A204.1 (cell line): ENCODE results near the gene SLC38A4.
A peak's percentile ranks its signal among the peaks of the same experiment; 100 is the strongest.
"Not testable (repeated sequence)": the region's sequence is repeated elsewhere in the genome, so short reads cannot be mapped to it uniquely, and the experiment has no call there.

ENCODE experiments used
- FAIRE-seq: peaks from 2 replicates; lab custom pipeline; 2012; peaks lifted over from hg19 to GRCh38; lab: Jason Lieb, UNC

SLC38A4 gene

GRCh38 chr12:46775796-46776195 lies 50.0 kb downstream of the SLC38A4 start:
- no peak for FAIRE-seq

DNA sequence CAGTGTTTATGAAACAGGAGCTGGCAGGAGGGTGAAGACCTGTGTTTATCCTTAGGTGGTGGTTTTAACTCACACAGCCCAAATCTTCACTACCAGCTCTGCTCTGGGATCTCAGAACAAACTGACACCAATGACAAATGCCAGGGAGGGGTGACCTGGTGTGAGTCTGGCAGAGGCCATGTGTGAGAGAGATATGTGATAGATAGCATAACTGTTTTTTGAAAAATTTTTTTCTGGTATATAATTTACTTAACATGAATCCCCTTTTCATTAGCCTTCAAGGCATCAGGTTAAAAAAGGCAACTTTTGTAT lies 51.5 kb downstream of the SLC38A4 start:
- no peak for FAIRE-seq

GRCh38 chr12:46773586-46774321 lies 52.0 kb downstream of the SLC38A4 start:
- no peak for FAIRE-seq

GRCh38 chr12:46771268-46771827 lies 54.4 kb downstream of the SLC38A4 start:
- no peak for FAIRE-seq

- FAIRE-seq = peak; percentile 98
Observed at GRCh38 chr12:46770501-46771183, 55.2 kb downstream of the SLC38A4 start.

- FAIRE-seq = no peak
Observed at GRCh38 chr12:46764005-46764404, 61.8 kb downstream of the SLC38A4 start.

- FAIRE-seq = no peak
Observed at GRCh38 chr12:46763230-46763629, 62.6 kb downstream of the SLC38A4 start.

DNA sequence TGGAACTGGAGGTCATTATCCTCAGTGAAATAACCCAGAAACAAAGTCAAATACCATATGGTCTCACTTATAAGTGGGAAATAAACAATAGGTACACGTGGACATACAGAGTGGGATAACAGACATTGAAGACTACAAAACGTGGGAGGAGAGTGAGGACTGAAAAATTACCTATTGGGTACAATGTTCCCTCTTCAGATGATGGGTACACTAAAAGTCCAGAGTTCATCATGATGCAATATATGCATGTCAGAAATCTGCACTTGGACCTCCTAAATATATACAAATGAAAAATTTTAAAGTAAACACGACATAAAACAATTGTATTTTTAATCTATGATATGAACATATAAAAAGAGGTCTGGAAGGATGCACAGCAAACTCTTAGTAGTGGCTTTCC lies 71.2 kb downstream of the SLC38A4 start:
- no peak for FAIRE-seq

DNA sequence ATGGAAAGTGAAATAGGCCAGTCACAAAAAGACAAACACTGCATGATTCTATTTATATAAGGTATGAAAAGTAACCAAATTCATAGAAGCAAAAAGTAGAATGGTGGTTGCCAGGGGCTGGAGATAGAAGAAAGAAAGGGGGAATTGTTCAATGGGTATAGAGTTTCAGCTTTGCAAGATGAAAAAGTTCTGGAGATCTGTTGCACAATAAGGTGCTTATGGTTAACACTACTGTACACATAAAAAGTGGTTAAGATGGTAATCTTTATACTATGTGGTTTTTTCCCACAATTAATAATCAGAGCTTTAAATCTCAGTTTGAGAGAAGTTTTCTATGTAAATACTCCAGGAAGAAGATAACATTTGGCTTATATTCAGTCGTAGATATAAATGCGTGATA lies 73.4 kb downstream of the SLC38A4 start:
- FAIRE-seq = no peak

DNA sequence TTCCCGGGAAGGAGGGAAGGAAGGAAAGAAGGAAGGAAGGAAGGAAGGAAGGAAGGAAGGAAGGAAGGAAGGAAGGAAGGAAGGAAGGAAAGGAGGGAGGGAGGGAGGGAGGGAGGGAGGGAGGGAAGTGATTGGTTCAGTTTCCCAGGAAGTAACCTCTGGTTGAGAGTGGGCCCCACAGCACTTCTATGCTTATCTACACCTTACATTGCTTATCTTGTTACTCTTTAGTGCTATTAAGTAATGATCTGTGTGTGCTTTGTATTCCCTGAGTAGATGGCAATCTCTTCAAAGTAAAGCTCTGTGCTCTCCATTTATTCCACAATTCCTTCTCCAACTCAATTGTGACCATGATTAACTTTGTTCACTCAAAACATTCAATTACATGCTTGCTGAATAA lies 74.6 kb downstream of the SLC38A4 start:
- no peak for FAIRE-seq

GRCh38 chr12:46749322-46749721 lies 76.5 kb downstream of the SLC38A4 start:
- no peak for FAIRE-seq

GRCh38 chr12:46744283-46744682 lies 81.5 kb downstream of the SLC38A4 start:
- FAIRE-seq = no peak

- peak; percentile 16 for FAIRE-seq
Observed at GRCh38 chr12:46743456-46743855, 82.3 kb downstream of the SLC38A4 start.

GRCh38 chr12:46742271-46742670 lies 83.5 kb downstream of the SLC38A4 start:
- not testable (repeated sequence) for FAIRE-seq

DNA sequence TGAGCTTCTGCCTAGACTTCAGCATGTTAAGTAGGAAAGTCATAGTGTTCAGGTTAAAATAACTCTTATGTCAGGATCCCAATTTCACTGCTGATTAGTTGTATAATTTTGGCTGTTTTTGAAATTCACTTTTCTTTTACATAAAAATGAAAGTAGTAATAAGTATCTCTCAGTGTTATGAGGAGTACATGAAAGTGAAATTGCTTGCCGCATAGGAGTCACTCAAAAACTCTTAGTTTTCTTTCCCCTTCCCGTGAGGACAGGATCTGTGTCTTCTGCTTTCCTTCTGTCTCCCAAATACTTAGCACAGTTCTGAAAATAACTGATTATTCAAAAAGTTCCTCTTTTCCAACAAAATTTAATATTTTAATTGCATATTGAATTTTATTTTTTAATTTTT lies 100.5 kb downstream of the SLC38A4 start:
- FAIRE-seq = no peak

DNA sequence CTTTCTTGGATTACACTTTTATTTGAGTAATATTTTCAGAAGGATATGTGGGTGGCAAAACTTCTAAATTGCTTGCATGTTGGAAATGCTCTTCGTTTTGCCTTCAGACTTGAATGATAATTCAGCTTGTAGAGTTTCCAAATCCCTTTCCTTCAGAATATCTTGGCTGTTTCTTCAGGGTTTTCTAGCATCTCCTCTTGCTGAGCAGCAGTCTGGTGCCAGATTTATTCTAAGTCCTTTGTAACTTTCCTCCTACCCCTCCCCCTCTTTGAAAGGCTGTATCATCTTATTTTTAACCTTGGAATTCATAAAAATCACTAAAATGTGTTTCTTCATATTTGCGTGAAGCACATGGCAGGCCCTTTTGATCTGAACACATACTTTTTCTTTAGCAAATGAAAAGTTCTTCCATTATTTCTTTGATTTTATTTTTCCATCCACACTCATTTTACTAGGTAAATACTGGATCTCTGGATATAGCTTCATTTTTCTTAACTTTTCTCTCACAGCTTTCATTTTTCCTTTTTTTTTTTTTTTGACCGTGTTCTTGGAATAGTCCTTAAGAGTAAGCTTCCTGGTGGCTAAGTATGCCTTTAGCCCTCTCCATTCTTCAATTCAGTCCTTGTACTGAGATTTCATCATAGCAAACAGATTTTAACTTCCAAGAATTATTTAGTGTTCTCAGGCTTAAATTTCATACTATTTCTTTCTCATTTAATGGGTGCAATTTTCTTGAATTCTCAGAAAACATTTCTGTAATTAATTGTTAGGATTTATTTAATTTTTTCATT lies 102.0 kb downstream of the SLC38A4 start:
- FAIRE-seq = no peak

DNA sequence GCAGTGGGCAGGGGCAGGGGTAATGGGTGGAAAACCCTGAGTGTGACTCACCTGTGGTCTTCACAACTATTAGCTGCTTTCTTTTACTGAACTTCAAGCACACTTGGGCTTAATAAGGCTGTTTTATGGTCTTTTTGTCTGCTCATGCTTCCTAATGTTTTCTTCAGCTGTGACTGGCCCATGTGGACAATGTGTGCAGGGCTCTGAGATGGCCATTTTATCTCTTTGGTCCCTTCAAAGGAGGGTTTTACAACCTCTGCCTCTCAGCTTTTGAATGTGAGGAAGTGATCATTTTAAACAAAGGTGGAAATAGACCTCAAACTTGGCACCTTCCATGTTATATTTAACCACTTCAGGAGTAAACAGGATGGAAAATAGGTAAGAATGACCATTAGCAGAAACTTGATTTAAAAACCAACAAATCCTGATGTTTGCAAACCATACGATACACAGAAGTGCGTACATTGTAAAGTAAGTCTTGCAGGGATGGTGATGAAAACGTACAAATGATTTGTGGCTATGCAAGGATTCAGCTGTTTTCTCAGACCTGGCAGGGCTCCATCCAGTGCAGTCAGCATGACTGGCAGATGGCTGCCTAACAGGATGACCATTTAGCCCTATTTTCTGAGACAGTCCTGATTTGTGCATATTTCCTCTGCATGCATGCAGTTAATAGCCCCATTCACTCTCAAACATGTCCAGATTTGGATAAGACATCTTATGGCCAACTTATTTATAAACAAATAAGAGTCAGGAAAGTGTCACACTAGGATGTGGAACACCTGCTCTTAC lies 103.2 kb downstream of the SLC38A4 start:
- no peak for FAIRE-seq

DNA sequence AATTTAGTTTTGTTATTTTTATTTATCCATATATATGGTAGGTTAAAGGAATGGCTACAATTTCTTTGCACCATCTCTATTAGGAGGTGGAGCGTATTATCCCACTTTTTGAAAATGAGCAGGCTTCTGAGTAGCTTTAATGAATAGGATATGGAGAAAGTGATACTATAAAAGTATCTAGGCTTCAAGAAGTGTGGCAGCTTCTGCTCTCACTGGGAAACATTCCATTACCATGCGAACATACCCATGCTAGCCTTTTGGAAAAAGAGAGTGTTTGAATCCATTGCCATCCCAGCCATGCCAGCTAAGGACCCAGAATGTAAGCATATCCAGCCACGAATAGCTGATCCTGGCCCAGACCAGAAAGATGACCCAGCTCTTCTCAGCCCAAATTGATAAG lies 107.3 kb downstream of the SLC38A4 start:
- FAIRE-seq = no peak

GRCh38 chr12:46717868-46718267 lies 107.9 kb downstream of the SLC38A4 start:
- FAIRE-seq = no peak

- peak; percentile 79 for FAIRE-seq
Observed at GRCh38 chr12:46717159-46717558, 108.6 kb downstream of the SLC38A4 start.
